H9 (cell line): ENCODE measurements around the gene TBX5. TPM values are rescaled to one million over a fixed set of nuclear protein-coding genes. Genes with fewer than 3 reads are reported as not detected.

Experiments used
- DNase-seq: peaks from one replicate; pipeline ENCODE4 v3.0.0-alpha.2; 2017
- H2AFZ ChIP-seq: one replicate; pipeline ENCODE4 v1.6.1; 2013; ENCODE audit warnings: mild to moderate bottlenecking, low read length, control low read depth, moderate library complexity
- H2AK5ac ChIP-seq: 2 replicates; pipeline ENCODE4 v1.6.1; 2013; ENCODE audit warnings: low read length, control low read depth, mixed read lengths; ENCODE audit not compliant: insufficient read length
- H2BK120ac ChIP-seq: one replicate; pipeline ENCODE4 v1.6.1; 2013; ENCODE audit warnings: low read depth, mild to moderate bottlenecking, low read length, control low read depth, inconsistent platforms; ENCODE audit not compliant: poor library complexity, severe bottlenecking
- H2BK12ac ChIP-seq: 2 replicates; pipeline ENCODE4 v1.6.1; 2013; ENCODE audit warnings: low read length, control low read depth, mixed read lengths, low read depth; ENCODE audit not compliant: insufficient read length
- H2BK15ac ChIP-seq: 2 replicates; pipeline ENCODE4 v1.6.1; 2013; ENCODE audit warnings: low read depth, low read length, control low read depth
- H2BK20ac ChIP-seq: one replicate; pipeline ENCODE4 v1.6.1; 2013; ENCODE audit warnings: low read depth, mild to moderate bottlenecking, low read length, control low read depth, inconsistent platforms; ENCODE audit not compliant: poor library complexity, severe bottlenecking
- H2BK5ac ChIP-seq: 2 replicates; pipeline ENCODE4 v1.6.1; 2013; ENCODE audit warnings: low read length, control low read depth, mixed read lengths; ENCODE audit not compliant: insufficient read length
- H3K14ac ChIP-seq: 2 replicates; pipeline ENCODE4 v1.6.1; 2013; ENCODE audit warnings: low read length, control low read depth; ENCODE audit not compliant: insufficient read depth
- H3K18ac ChIP-seq: 2 replicates; pipeline ENCODE4 v1.6.1; 2013; ENCODE audit warnings: low read depth, mild to moderate bottlenecking, mixed read lengths, low read length, control low read depth; ENCODE audit not compliant: insufficient read length
- H3K23ac ChIP-seq: 2 replicates; pipeline ENCODE4 v1.6.1; 2013; ENCODE audit warnings: low read length, control low read depth, mixed read lengths, low read depth; ENCODE audit not compliant: insufficient read length
- H3K23me2 ChIP-seq: 2 replicates; pipeline ENCODE4 v1.6.1; 2013; ENCODE audit warnings: low read depth, mild to moderate bottlenecking, mixed read lengths, low read length, control low read depth; ENCODE audit not compliant: insufficient read length, poor library complexity, severe bottlenecking
- H3K27ac ChIP-seq: 2 replicates; pipeline ENCODE4 v1.5.1; 2013; ENCODE audit warnings: low read length, control low read depth, mixed read lengths, low read depth; ENCODE audit not compliant: insufficient read length
- H3K27me3 ChIP-seq: 2 replicates; pipeline ENCODE4 v1.6.1; 2013; ENCODE audit warnings: low read length, control low read depth, inconsistent platforms; ENCODE audit not compliant: insufficient read depth
- H3K4ac ChIP-seq: 2 replicates; pipeline ENCODE4 v1.6.1; 2013; ENCODE audit warnings: low read depth, mild to moderate bottlenecking, control low read depth, inconsistent platforms, low read length, moderate library complexity
- H3K4me1 ChIP-seq: 2 replicates; pipeline ENCODE4 v1.6.1; 2013; ENCODE audit warnings: low read length, control low read depth, inconsistent platforms; ENCODE audit not compliant: insufficient read depth
- H3K4me2 ChIP-seq: 2 replicates; pipeline ENCODE4 v1.6.1; 2013; ENCODE audit warnings: low read length, control low read depth, mixed read lengths; ENCODE audit not compliant: insufficient read length, insufficient read depth
- H3K56ac ChIP-seq: 2 replicates; pipeline ENCODE4 v1.6.1; 2013; ENCODE audit warnings: low read depth, mild to moderate bottlenecking, mixed read lengths, low read length, control low read depth; ENCODE audit not compliant: insufficient read length
- H3K79me1 ChIP-seq: 2 replicates; pipeline ENCODE4 v1.6.1; 2013; ENCODE audit warnings: low read depth, mild to moderate bottlenecking, moderate library complexity, low read length, control low read depth, inconsistent platforms; ENCODE audit not compliant: insufficient read depth, poor library complexity, severe bottlenecking
- H3K79me2 ChIP-seq: 2 replicates; pipeline ENCODE4 v1.6.1; 2013; ENCODE audit warnings: low read length, control low read depth, inconsistent platforms; ENCODE audit not compliant: insufficient read depth
- H3K9ac ChIP-seq: 2 replicates; pipeline ENCODE4 v1.6.1; 2013; ENCODE audit warnings: low read length, control low read depth, mixed read lengths; ENCODE audit not compliant: insufficient read length; ENCODE audit errors: extremely low read depth
- H3K9me3 ChIP-seq: one replicate; pipeline ENCODE4 v1.6.1; 2013; ENCODE audit warnings: low read depth, low read length, inconsistent platforms; ENCODE audit not compliant: control insufficient read depth
- H3T11ph ChIP-seq: one replicate; pipeline ENCODE4 v1.6.1; 2013; ENCODE audit warnings: mild to moderate bottlenecking, low read length, control low read depth, inconsistent platforms
- H4K20me1 ChIP-seq: one replicate; pipeline ENCODE4 v1.6.1; 2013; ENCODE audit not compliant: control insufficient read depth, insufficient read length, insufficient read depth
- H4K5ac ChIP-seq: 2 replicates; pipeline ENCODE4 v1.6.1; 2013; ENCODE audit warnings: low read depth, mild to moderate bottlenecking, mixed read lengths, low read length, control low read depth; ENCODE audit not compliant: insufficient read length
- H4K8ac ChIP-seq: replicated peaks from 2 replicates; pipeline ENCODE4 v1.6.1; 2013; ENCODE audit warnings: low read length, control low read depth, mixed read lengths, low read depth; ENCODE audit not compliant: insufficient read length
- H4K91ac ChIP-seq: 2 replicates; pipeline ENCODE4 v1.6.1; 2013; ENCODE audit warnings: low read depth, mild to moderate bottlenecking, moderate library complexity, mixed read lengths, low read length, control low read depth; ENCODE audit not compliant: insufficient read length
- H3K27ac Mint-ChIP-seq, 3 experiments: 2 replicates in 2 of 3; 3 replicates in 1 of 3; pipeline ENCODE4 v1.8.0; 2020 to 2021; ENCODE audit warnings: mixed read lengths in 3 of 3, mild to moderate bottlenecking in 1 of 3, moderate library complexity in 1 of 3
- H3K27me3 Mint-ChIP-seq: 2 replicates; pipeline ENCODE4 v1.8.0; 2021; ENCODE audit warnings: low read depth, mild to moderate bottlenecking, moderate library complexity, mixed read lengths
- H3K36me3 Mint-ChIP-seq, 3 experiments: 2 replicates in 2 of 3; 3 replicates in 1 of 3; pipeline ENCODE4 v1.8.0; 2020 to 2021; ENCODE audit warnings: low read depth in 3 of 3, mixed read lengths in 3 of 3; ENCODE audit not compliant: insufficient read depth in 1 of 3
- H3K4me1 Mint-ChIP-seq, 2 experiments: 2 replicates each; pipeline ENCODE4 v1.8.0; 2020; ENCODE audit warnings: mixed read lengths in 2 of 2
- H3K4me3 Mint-ChIP-seq, 2 experiments: 2 replicates in 1 of 2; 3 replicates in 1 of 2; pipeline ENCODE4 v1.8.0; 2020 to 2021; ENCODE audit warnings: mild to moderate bottlenecking in 2 of 2, mixed read lengths in 2 of 2, moderate library complexity in 1 of 2
- H3K9me3 Mint-ChIP-seq, 2 experiments: 2 replicates in 1 of 2; 3 replicates in 1 of 2; pipeline ENCODE4 v1.8.0; 2020; ENCODE audit warnings: mild to moderate bottlenecking in 2 of 2, mixed read lengths in 2 of 2, moderate library complexity in 1 of 2
- WGBS: extraction: QIAGEN DNeasy Blood & Tissue Kit; methylation state at CpG from one replicate; pipeline ENCODE4 v1.1.7; 2013; ENCODE audit warnings: missing lambda C conversion rate, low lambda C conversion rate, mixed read lengths; ENCODE audit not compliant: insufficient read length; ENCODE audit errors: extremely low coverage; 5-methylcytosine and 5-hydroxymethylcytosine counted together
- total RNA-seq: library from RNA; stranded (reverse); gene quantifications from 2 replicates; pipeline ENCODE4 v1.2.1, GENCODE V29; 2021
- TF ChIP-seq, protein P1 (sequence below): fragments of 200-600 bp; sonication (generic); conservative IDR thresholded peaks from 3 replicates; pipeline ENCODE4 v1.8.0; 2021; ENCODE audit warnings: antibody characterized with exemption, mild to moderate bottlenecking

Gene TBX5
- total RNA-seq, 1 experiment from 2014 or later, result not detected

DNA sequence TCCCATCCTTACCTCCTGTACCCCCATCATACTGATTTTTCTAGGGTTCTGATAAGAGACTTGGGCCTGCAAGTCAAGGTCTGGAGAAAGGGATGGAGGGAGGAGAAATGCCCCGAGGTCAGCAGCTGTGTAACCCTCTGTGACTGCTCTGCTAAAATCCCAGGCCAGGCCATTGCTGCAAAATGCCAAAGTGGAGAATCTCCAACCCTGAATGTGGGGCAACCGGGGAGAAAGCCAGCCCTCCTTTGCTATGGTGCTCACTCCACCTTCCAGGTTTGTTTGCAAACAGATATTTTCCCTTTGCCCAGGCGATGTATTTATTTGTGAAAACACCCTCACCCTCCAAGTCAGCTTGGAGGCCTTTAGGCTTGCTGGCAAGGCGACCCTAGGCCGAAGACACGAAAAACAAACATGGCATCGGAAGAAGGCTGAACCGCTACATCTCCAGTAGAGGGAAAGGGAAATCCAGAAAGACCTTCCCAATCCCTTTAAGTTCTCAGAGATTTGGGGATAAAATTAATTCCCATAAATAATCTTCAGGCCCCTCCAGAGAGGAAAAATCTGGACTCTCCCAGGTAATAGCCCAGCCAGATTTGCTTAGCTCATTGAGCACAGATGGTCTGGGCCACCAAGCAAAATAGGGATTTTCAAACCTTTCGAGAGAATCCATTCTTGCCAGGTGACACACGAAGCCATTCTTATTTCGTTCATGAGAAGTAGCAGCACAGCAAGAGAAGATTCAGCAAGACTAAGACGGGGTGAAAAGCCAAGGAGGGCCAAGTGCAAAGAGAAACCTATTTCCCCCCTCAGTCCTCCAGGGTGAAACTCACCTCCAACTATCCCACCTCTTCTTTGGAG is 1.3 kb upstream of the TBX5 start:
- peaks cover 100% of the 10 kb centered on the region for H3K27me3 ChIP-seq
- no peak overlapping the region for H2AK5ac ChIP-seq
- H3K4me1 ChIP-seq, result no peaks in the 10 kb centered on the region; the same call in none of the 2 replicates
- no peak overlapping the region for H4K91ac ChIP-seq
- no peaks in the 10 kb centered on the region for H3K9me3 ChIP-seq
- H4K8ac ChIP-seq, result no peak overlapping the region
- no peak overlapping the region for H3K9ac ChIP-seq
- TF ChIP-seq, protein P1, sequence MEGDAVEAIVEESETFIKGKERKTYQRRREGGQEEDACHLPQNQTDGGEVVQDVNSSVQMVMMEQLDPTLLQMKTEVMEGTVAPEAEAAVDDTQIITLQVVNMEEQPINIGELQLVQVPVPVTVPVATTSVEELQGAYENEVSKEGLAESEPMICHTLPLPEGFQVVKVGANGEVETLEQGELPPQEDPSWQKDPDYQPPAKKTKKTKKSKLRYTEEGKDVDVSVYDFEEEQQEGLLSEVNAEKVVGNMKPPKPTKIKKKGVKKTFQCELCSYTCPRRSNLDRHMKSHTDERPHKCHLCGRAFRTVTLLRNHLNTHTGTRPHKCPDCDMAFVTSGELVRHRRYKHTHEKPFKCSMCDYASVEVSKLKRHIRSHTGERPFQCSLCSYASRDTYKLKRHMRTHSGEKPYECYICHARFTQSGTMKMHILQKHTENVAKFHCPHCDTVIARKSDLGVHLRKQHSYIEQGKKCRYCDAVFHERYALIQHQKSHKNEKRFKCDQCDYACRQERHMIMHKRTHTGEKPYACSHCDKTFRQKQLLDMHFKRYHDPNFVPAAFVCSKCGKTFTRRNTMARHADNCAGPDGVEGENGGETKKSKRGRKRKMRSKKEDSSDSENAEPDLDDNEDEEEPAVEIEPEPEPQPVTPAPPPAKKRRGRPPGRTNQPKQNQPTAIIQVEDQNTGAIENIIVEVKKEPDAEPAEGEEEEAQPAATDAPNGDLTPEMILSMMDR, result no peak
- no peaks in the 10 kb centered on the region for H3K23me2 ChIP-seq
- no peak overlapping the region for H2BK5ac ChIP-seq
- H3K79me1 ChIP-seq, result no peaks in the 10 kb centered on the region
- H3K23ac ChIP-seq, result no peak overlapping the region
- no peak overlapping the region for H3T11ph ChIP-seq
- H3K9me3 Mint-ChIP-seq, result peaks cover 0 to 11% of the 10 kb centered on the region in 2 experiments; a peak in 2 of 5 replicates
- H3K36me3 Mint-ChIP-seq, result no peaks in the 10 kb centered on the region
- no peak overlapping the region for H2BK12ac ChIP-seq
- H3K14ac ChIP-seq, result no peak overlapping the region
- no peak for DNase-seq
- no peak overlapping the region for H2AFZ ChIP-seq
- H3K4me1 Mint-ChIP-seq, result peaks cover 37 to 53% of the 10 kb centered on the region in 2 experiments
- H3K4ac ChIP-seq, result no peak overlapping the region
- H3K18ac ChIP-seq, result no peak overlapping the region
- no peak overlapping the region for H3K27ac Mint-ChIP-seq
- H3K4me3 Mint-ChIP-seq, result peak overlapping the region in 1 of 2 experiments; percentile 68; a peak in 1 of 5 replicates
- no peak overlapping the region for H4K5ac ChIP-seq
- no peak overlapping the region for H2BK20ac ChIP-seq
- no peak overlapping the region for H3K56ac ChIP-seq
- no peak overlapping the region for H2BK120ac ChIP-seq
- H2BK15ac ChIP-seq, result no peak overlapping the region
- H4K20me1 ChIP-seq, result no peaks in the 10 kb centered on the region
- H3K27ac ChIP-seq, result no peak overlapping the region
- no peaks in the 10 kb centered on the region for H3K79me2 ChIP-seq
- peaks cover 100% of the 10 kb centered on the region for H3K27me3 Mint-ChIP-seq
- H3K4me2 ChIP-seq, result no peak overlapping the region
- WGBS, result no CpG with 5 or more reads among the region's 12 CpGs
